ENCODE measurements around the gene HASPIN.

DNA sequence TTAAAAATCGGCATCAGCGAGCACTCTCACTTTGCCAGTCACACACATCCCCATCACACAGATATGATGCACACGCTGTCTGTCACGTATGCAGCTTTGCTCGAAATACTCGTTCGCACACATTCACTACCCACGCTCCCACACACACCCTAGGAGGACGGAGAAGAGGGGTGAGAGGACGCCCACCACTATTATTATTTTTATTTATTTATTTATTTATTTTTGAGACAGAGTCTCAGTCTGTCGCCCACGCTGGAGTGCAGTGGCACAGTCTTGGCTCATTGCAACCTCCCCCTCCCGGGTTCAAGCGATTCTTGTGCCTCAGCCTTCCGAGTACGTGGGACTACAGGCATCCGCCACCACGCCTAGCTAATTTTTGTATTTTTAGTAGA lies 30.4 kb downstream of the HASPIN start:
- TF ChIP-seq, protein P1, sequence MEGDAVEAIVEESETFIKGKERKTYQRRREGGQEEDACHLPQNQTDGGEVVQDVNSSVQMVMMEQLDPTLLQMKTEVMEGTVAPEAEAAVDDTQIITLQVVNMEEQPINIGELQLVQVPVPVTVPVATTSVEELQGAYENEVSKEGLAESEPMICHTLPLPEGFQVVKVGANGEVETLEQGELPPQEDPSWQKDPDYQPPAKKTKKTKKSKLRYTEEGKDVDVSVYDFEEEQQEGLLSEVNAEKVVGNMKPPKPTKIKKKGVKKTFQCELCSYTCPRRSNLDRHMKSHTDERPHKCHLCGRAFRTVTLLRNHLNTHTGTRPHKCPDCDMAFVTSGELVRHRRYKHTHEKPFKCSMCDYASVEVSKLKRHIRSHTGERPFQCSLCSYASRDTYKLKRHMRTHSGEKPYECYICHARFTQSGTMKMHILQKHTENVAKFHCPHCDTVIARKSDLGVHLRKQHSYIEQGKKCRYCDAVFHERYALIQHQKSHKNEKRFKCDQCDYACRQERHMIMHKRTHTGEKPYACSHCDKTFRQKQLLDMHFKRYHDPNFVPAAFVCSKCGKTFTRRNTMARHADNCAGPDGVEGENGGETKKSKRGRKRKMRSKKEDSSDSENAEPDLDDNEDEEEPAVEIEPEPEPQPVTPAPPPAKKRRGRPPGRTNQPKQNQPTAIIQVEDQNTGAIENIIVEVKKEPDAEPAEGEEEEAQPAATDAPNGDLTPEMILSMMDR (IDR thresholded peaks at IDR 0.05), result no peak
- no peak for TF ChIP-seq POLR2A (IDR thresholded peaks at IDR 0.05)

All from testis (tissue), 2 donors.